HepG2 (cell line): ENCODE measurements around the gene UCN2.

Experiments used
- CTCF ChIP-seq: sonication (generic); formaldehyde crosslinking; IDR thresholded peaks from 2 replicates; pipeline ENCODE4 v1.5.0; 2020; ENCODE audit warnings: mild to moderate bottlenecking, missing genetic modification reagents, moderate library complexity
- NCOA1 ChIP-seq: sonication (generic); formaldehyde crosslinking; IDR thresholded peaks from 2 replicates; pipeline ENCODE4 v1.9.0; 2021; ENCODE audit warnings: missing genetic modification reagents
- PHF20 ChIP-seq: sonication (generic); formaldehyde crosslinking; IDR thresholded peaks from 2 replicates; pipeline ENCODE4 v1.5.0; 2020; ENCODE audit warnings: mild to moderate bottlenecking, missing genetic modification reagents
- POLR2A ChIP-seq, 2 experiments: IDR thresholded peaks; 2 replicates each; pipeline ENCODE4 v1.6.1; 2011; ENCODE audit warnings: low read depth in 2 of 2, low read length in 2 of 2, mild to moderate bottlenecking in 1 of 2, moderate library complexity in 1 of 2; ENCODE audit not compliant: insufficient read depth in 1 of 2
- RBAK ChIP-seq: sonication (generic); formaldehyde crosslinking; IDR thresholded peaks from 2 replicates; pipeline ENCODE4 v1.5.1; 2020; ENCODE audit warnings: mild to moderate bottlenecking, missing genetic modification reagents
- SP1 ChIP-seq, 2 experiments: fragments of 450-650 bp in 1 of 2; sonication (generic) in 1 of 2; formaldehyde crosslinking in 1 of 2; IDR thresholded peaks; 2 replicates each; pipeline versions ENCODE4 v1.4.0 to v1.6.1; 2016 to 2020; ENCODE audit warnings: missing genetic modification reagents in 1 of 2
- SRSF9 ChIP-seq: fragments of 200-400 bp; formaldehyde crosslinking; IDR thresholded peaks from 2 replicates; pipeline ENCODE4 v1.6.1; 2018; ENCODE audit warnings: borderline replicate concordance, mild to moderate bottlenecking, low read depth, low read length; ENCODE audit not compliant: insufficient read depth, poor library complexity, severe bottlenecking
- ZBTB34 ChIP-seq: sonication (generic); formaldehyde crosslinking; IDR thresholded peaks from 2 replicates; pipeline ENCODE4 v1.8.0; 2022; ENCODE audit warnings: mild to moderate bottlenecking, missing genetic modification reagents
- ZFP62 ChIP-seq: sonication (generic); formaldehyde crosslinking; IDR thresholded peaks from 2 replicates; pipeline ENCODE4 v1.4.0; 2020; ENCODE audit warnings: missing genetic modification reagents
- ZNF121 ChIP-seq: sonication (generic); formaldehyde crosslinking; IDR thresholded peaks from 2 replicates; pipeline ENCODE4 v1.5.0; 2020; ENCODE audit warnings: mild to moderate bottlenecking, missing genetic modification reagents
- ZNF766 ChIP-seq: sonication (generic); formaldehyde crosslinking; IDR thresholded peaks from 2 replicates; pipeline ENCODE4 v1.5.0; 2020; ENCODE audit warnings: missing genetic modification reagents, borderline replicate concordance

GRCh38 chr3:48595075-48595525 lies 31.5 kb upstream of the UCN2 start, which contains the start of gene COL7A1:
- no peak for TF ChIP-seq RBAK
- TF ChIP-seq NCOA1 (CRISPR knock-in tag): no peak
- no peak for TF ChIP-seq CTCF (CRISPR knock-in tag)
- TF ChIP-seq PHF20: no peak
- TF ChIP-seq ZNF121 (CRISPR knock-in tag): no peak
- no peak for TF ChIP-seq ZFP62 (CRISPR knock-in tag)
- no peak for TF ChIP-seq SRSF9
- TF ChIP-seq SP1 (IDR thresholded peaks at IDR 0.05): no peak
- no peak for TF ChIP-seq SP1 (CRISPR knock-in tag; IDR thresholded peaks at IDR 0.05)
- no peak for TF ChIP-seq ZBTB34 (CRISPR knock-in tag)
- no peak for TF ChIP-seq ZNF766 (CRISPR knock-in tag)
- no peak; a peak in 1 of 4 replicates for TF ChIP-seq POLR2A (IDR thresholded peaks at IDR 0.05; ENCODE audit: insufficient read depth in 1 of 2, low read depth in 2 of 2, low read length in 2 of 2)
